GM12878 (cell line): ENCODE data around the gene AMPD2. TPM values are rescaled to one million over a fixed set of nuclear protein-coding genes. Genes with fewer than 3 reads are reported as not detected.

ENCODE experiments used
- ATAC-seq: fragments of 200-7000 bp; cut with Tn5 transposase; 3 replicates; pipeline ENCODE4 v1.9.1; 2020; ENCODE audit warnings: mild to moderate bottlenecking, moderate library complexity
- BruUV-seq: library from RNA; stranded (reverse); fragments of 400-500 nt; replicated peaks from 2 replicates; lab custom pipeline; 2021; lab: Mats Ljungman, UMichigan
- CTCF ChIA-PET: fragments of 300-600 bp; sonication (Branson Sonifier 250); formaldehyde crosslinking; extraction: SDS; loops from one replicate; lab custom pipeline; 2021; ENCODE audit warnings: inconsistent platforms; lab: Yijun Ruan, JAX
- POLR2A ChIA-PET: fragments of 350-600 bp; formaldehyde crosslinking; extraction: SDS; loops from one replicate; lab custom pipeline; 2021; ENCODE audit warnings: inconsistent platforms; lab: Charles Lee
- RAD21 ChIA-PET: fragments of 300-600 bp; sonication (Branson Sonifier 250); formaldehyde crosslinking; loops from one replicate; lab custom pipeline; 2023; ENCODE audit warnings: antibody characterized with exemption; ENCODE audit not compliant: unreplicated experiment; lab: Charles Lee
- SMC1A ChIA-PET: fragments of 300-600 bp; sonication (Branson Sonifier 250); formaldehyde crosslinking; loops from one replicate; lab custom pipeline; 2023; ENCODE audit not compliant: unreplicated experiment, uncharacterized antibody; lab: Charles Lee
- DNase-seq: peaks from one replicate; pipeline ENCODE4 v3.0.0-alpha.2; 2011; ENCODE audit warnings: low read depth, low spot score
- FAIRE-seq: peaks from 3 replicates; lab custom pipeline; 2011; peaks lifted over from hg19 to GRCh38; lab: Jason Lieb, UNC
- H2AFZ ChIP-seq: 2 replicates; pipeline ENCODE4 v1.6.0; 2011; ENCODE audit warnings: low read depth, low read length, control low read depth; ENCODE audit not compliant: control insufficient read depth
- H3K27ac ChIP-seq: 2 replicates; pipeline ENCODE4 v1.5.1; 2011; ENCODE audit warnings: control low read depth; ENCODE audit not compliant: control insufficient read depth, insufficient read depth
- H3K27me3 ChIP-seq, 2 experiments: replicated peaks in 1 of 2; 2 replicates each; pipeline versions ENCODE4 v1.6.0 to v1.6.1; 2011; ENCODE audit warnings: low read length in 1 of 2; ENCODE audit not compliant: control insufficient read depth in 2 of 2, insufficient read depth in 2 of 2
- H3K36me3 ChIP-seq, 2 experiments: 2 replicates each; pipeline ENCODE4 v1.5.1; 2011; ENCODE audit warnings: low read length in 1 of 2; ENCODE audit not compliant: control insufficient read depth in 2 of 2, insufficient read depth in 2 of 2
- H3K4me1 ChIP-seq: 2 replicates; pipeline ENCODE4 v1.6.1; 2011; ENCODE audit warnings: mild to moderate bottlenecking, low read length, moderate library complexity, mixed read lengths; ENCODE audit not compliant: control insufficient read depth, insufficient read depth
- H3K4me2 ChIP-seq: 2 replicates; pipeline ENCODE4 v1.6.0; 2011; ENCODE audit warnings: control low read depth; ENCODE audit not compliant: control insufficient read depth, insufficient read depth
- H3K4me3 ChIP-seq: fragments of 200-600 bp; sonication (generic); 2 replicates; pipeline ENCODE4 v1.5.1; 2016
- H3K79me2 ChIP-seq: 2 replicates; pipeline ENCODE4 v1.6.0; 2011; ENCODE audit warnings: low read length; ENCODE audit not compliant: control insufficient read depth, insufficient read depth
- H3K9ac ChIP-seq: 2 replicates; pipeline ENCODE4 v1.8.0; 2011; ENCODE audit warnings: low read length, control low read depth, mixed read lengths; ENCODE audit not compliant: control insufficient read depth, insufficient read depth
- H3K9me3 ChIP-seq: replicated peaks from 3 replicates; pipeline ENCODE4 v1.5.1; 2011; ENCODE audit warnings: mild to moderate bottlenecking, low read length; ENCODE audit not compliant: control insufficient read depth, insufficient read depth
- H4K20me1 ChIP-seq: 2 replicates; pipeline ENCODE4 v1.6.0; 2011; ENCODE audit not compliant: control insufficient read depth, insufficient read depth
- ETV6 ChIP-seq, 2 experiments: fragments of 450-650 bp in 1 of 2; IDR thresholded peaks in 1 of 2; conservative IDR thresholded peaks in 1 of 2; 2 replicates each; pipeline ENCODE4 v1.6.1; 2014; ENCODE audit warnings: antibody characterized with exemption in 1 of 2, borderline replicate concordance in 1 of 2, low read depth in 1 of 2, mild to moderate bottlenecking in 1 of 2, moderate library complexity in 1 of 2
- IRF3 ChIP-seq: fragments of 450-650 bp; IDR thresholded peaks from 2 replicates; pipeline ENCODE4 v1.6.1; 2014; ENCODE audit warnings: mild to moderate bottlenecking
- LARP7 ChIP-seq: fragments of 450-650 bp; IDR thresholded peaks from 2 replicates; pipeline ENCODE4 v1.6.1; 2017; ENCODE audit warnings: mild to moderate bottlenecking
- NR2C1 ChIP-seq: fragments of 450-650 bp; IDR thresholded peaks from 2 replicates; pipeline ENCODE4 v1.6.1; 2017; ENCODE audit warnings: antibody characterized with exemption, mild to moderate bottlenecking, moderate library complexity
- SKIL ChIP-seq: fragments of 450-650 bp; IDR thresholded peaks from 2 replicates; pipeline ENCODE4 v1.6.1; 2017; ENCODE audit warnings: mild to moderate bottlenecking, low read depth, inconsistent platforms; ENCODE audit not compliant: poor library complexity, severe bottlenecking
- SMAD1 ChIP-seq: fragments of 450-650 bp; IDR thresholded peaks from 2 replicates; pipeline ENCODE4 v1.6.1; 2018; ENCODE audit warnings: mild to moderate bottlenecking, low read depth; ENCODE audit not compliant: partially characterized antibody
- SREBF2 ChIP-seq: IDR thresholded peaks from 2 replicates; pipeline ENCODE4 v1.6.1; 2012; ENCODE audit warnings: mild to moderate bottlenecking, low read length
- SUZ12 ChIP-seq: fragments of 200-600 bp; sonication (generic); IDR thresholded peaks from one replicate; pipeline ENCODE4 v1.6.1; 2018; ENCODE audit warnings: antibody characterized with exemption, mild to moderate bottlenecking; ENCODE audit not compliant: unreplicated experiment
- TARDBP ChIP-seq: IDR thresholded peaks from 2 replicates; pipeline ENCODE4 v1.6.1; 2016; ENCODE audit warnings: borderline replicate concordance
- WGBS: methylation state at CpG from one replicate; pipeline ENCODE4 v1.1.6; 2016; ENCODE audit warnings: low lambda C conversion rate; ENCODE audit not compliant: insufficient replicate concordance, insufficient coverage; ENCODE audit errors: missing lambda C conversion rate; 5-methylcytosine and 5-hydroxymethylcytosine counted together
- in situ Hi-C: fragments of 300-500 bp; cut with MboI; formaldehyde crosslinking; loops from 9 replicates; pipeline ENCODE4 v1.14.3; 2018; ENCODE audit warnings: mixed read lengths
- intact Hi-C: fragments of 100-400 bp; cut with micrococcal nuclease; formaldehyde crosslinking; loops from one replicate; pipeline ENCODE4 v1.14.2; 2022; ENCODE audit not compliant: unreplicated experiment
- polyA plus RNA-seq, 11 experiments: library from polyadenylated mRNA; depleted of rRNA in 4 of 11; unstranded in 6 of 11; stranded (reverse) in 5 of 11; fragments of >200 nt; fragmentation: Nextera tagmentation in 4 of 11; fragmentation: Illumina TruSeq in 1 of 11; extraction: Ambion mirVana in 4 of 11; extraction: Trizol in 1 of 11; gene quantifications; 1 replicate in 1 of 11; 2 replicates in 10 of 11; pipeline versions ENCODE4 v1.2.1 to v1.2.3, GENCODE V29; 2011 to 2016; ENCODE audit warnings: inconsistent platforms in 2 of 11, missing spikeins in 2 of 11, low read depth in 1 of 11
- total RNA-seq, 4 experiments: library from RNA; depleted of rRNA in 3 of 4; stranded (reverse); fragments of >200 nt in 3 of 4; fragmentation: Illumina TruSeq in 1 of 4; extraction: Trizol in 1 of 4; gene quantifications; 2 replicates each; pipeline versions ENCODE4 v1.2.1 to v1.2.3, GENCODE V29; 2013 to 2021

Gene AMPD2
- total and polyA plus RNA-seq, 10 of the 15 experiments (the other 5 are each of a cell fraction or from before 2014, with no cell fraction given) = 2.0 to 75.9 (median 31.3) TPM

- TF ChIP-seq SKIL (no peak), LARP7 (no peak), SUZ12 (no peak), SMAD1 (no peak), ETV6 (conservative IDR thresholded peaks at IDR 0.05 in 1 of 2, IDR thresholded peaks at IDR 0.05 in 1 of 2; ENCODE audit: borderline replicate concordance in 1 of 2, low read depth in 1 of 2) (no peak), IRF3 (no peak), TARDBP (no peak)
These were observed 37.8 kb downstream of the AMPD2 start (continued) for GRCh38 chr1:109657395-109657794.

- Histone ChIP-seq H3K4me2 (no peak overlapping the region), H3K36me3 (no peaks in the 10 kb centered on the region; a peak in 1 of 4 replicates), H2AFZ (no peak overlapping the region), H3K27me3 (no peaks in the 10 kb centered on the region), H3K4me1 (0 out of 2 replicates have a peak, but pooled peaks cover 4% of the 10 kb centered on the region), H3K4me3 (no peak overlapping the region), H4K20me1 (no peaks in the 10 kb centered on the region), H3K79me2 (no peaks in the 10 kb centered on the region; the same call in 1 of the 2 replicates), H3K9ac (no peak overlapping the region), H3K27ac (no peak overlapping the region), H3K9me3 (no peaks in the 10 kb centered on the region)
- no peak for DNase-seq
- TSS peak; percentile 48 for BruUV-seq
- ChIA-PET RAD21 (no interaction called here), POLR2A (no interaction called here), CTCF (interaction anchor here (0.8 to 10.8 kb wide), 6 partner anchors 8 to 326 kb away, joined by 3 to 299 read pairs (median 4); partner anchors contain the start of genes AHCYL1 and GSTM2), SMC1A (interaction anchor here (1.2 to 3.4 kb wide), 3 partner anchors 13 to 116 kb away, joined by 3 to 13 read pairs (median 4); no protein-coding TSS in a partner anchor)
- ATAC-seq = no peak
- TF ChIP-seq NR2C1 (peak; percentile 34; the same call in 1 of the 2 replicates), SREBF2 (no peak)
- WGBS = 84% methylated on average over 7 of the region's 7 CpGs
- intact Hi-C loops (loop anchor here (5.0 kb wide), 1 partner anchor 324 kb away; the partner anchor contains the start of gene AHCYL1), in situ Hi-C loops (no loop called here)
- no peak for FAIRE-seq
These were observed 38.3 kb downstream of the AMPD2 start for GRCh38 chr1:109657970-109658369.
